Endometrial microvascular endothelial cells (primary cell): ENCODE data around the gene SH3PXD2A. TPM values are rescaled to one million over a fixed set of nuclear protein-coding genes. Genes with fewer than 3 reads are reported as not detected.

ENCODE experiments used
- in situ Hi-C: cut with HindIII; loops from 2 replicates; pipeline ENCODE4 v1.10.0; 2017; ENCODE audit warnings: low sequenced_read_pairs, low pct_unique_long_range_greater_than_20kb; ENCODE audit errors: inconsistent ontology term
- total RNA-seq: library from RNA; depleted of rRNA; stranded (reverse); fragments of >200 nt; gene quantifications from one replicate; pipeline ENCODE4 v1.2.3, GENCODE V29; 2015; ENCODE audit errors: inconsistent ontology term

Gene SH3PXD2A
- total RNA-seq, 1 donor from 2014 or later: 7.6 TPM

- in situ Hi-C loops: no loop called here
These were observed 134.4 kb downstream of the SH3PXD2A start for GRCh38 chr10:103720964-103721335.

GRCh38 chr10:103720328-103720963 is 134.9 kb downstream of the SH3PXD2A start:
- in situ Hi-C loops: no loop called here

GRCh38 chr10:103719036-103719435 is 136.3 kb downstream of the SH3PXD2A start:
- in situ Hi-C loops: no loop called here

- in situ Hi-C loops: no loop called here
These were observed 137.1 kb downstream of the SH3PXD2A start for GRCh38 chr10:103718247-103718620.

GRCh38 chr10:103717341-103718246 is 137.8 kb downstream of the SH3PXD2A start:
- in situ Hi-C loops: no loop called here

- in situ Hi-C loops: no loop called here
These were observed 138.9 kb downstream of the SH3PXD2A start for GRCh38 chr10:103716206-103717160.

- in situ Hi-C loops: no loop called here
These were observed 139.9 kb downstream of the SH3PXD2A start for GRCh38 chr10:103715430-103715829.

GRCh38 chr10:103714232-103714891 is 141.0 kb downstream of the SH3PXD2A start:
- in situ Hi-C loops: no loop called here

GRCh38 chr10:103713676-103714075 is 141.7 kb downstream of the SH3PXD2A start:
- in situ Hi-C loops: no loop called here

GRCh38 chr10:103712898-103713498 is 142.4 kb downstream of the SH3PXD2A start:
- in situ Hi-C loops: no loop called here

- in situ Hi-C loops: no loop called here
These were observed 143.2 kb downstream of the SH3PXD2A start for GRCh38 chr10:103712146-103712545.

GRCh38 chr10:103711351-103711994 is 143.9 kb downstream of the SH3PXD2A start:
- in situ Hi-C loops: no loop called here

GRCh38 chr10:103710490-103710889 is 144.9 kb downstream of the SH3PXD2A start:
- in situ Hi-C loops: no loop called here

- in situ Hi-C loops: no loop called here
These were observed 145.9 kb downstream of the SH3PXD2A start for GRCh38 chr10:103709341-103709920.

GRCh38 chr10:103708627-103709288 is 146.6 kb downstream of the SH3PXD2A start:
- in situ Hi-C loops: no loop called here

GRCh38 chr10:103707956-103708626 is 147.3 kb downstream of the SH3PXD2A start:
- in situ Hi-C loops: no loop called here

GRCh38 chr10:103706762-103707161 is 148.6 kb downstream of the SH3PXD2A start:
- in situ Hi-C loops: no loop called here
